ENCODE measurements around the gene DIAPH2. TPM values are rescaled to one million over a fixed set of nuclear protein-coding genes. Genes with fewer than 3 reads are reported as not detected.

Gene DIAPH2
- total RNA-seq, 2 donors from 2014 or later = 42.4 to 66.0 TPM

- ATAC-seq (ENCODE audit: insufficient number of reproducible peaks, low FRiP score, low read depth) = no peak
- no peak for TF ChIP-seq CTCF (IDR thresholded peaks at IDR 0.05)
- Histone ChIP-seq H3K4me3 (no peak overlapping the region), H3K36me3 (no peaks in the 10 kb centered on the region), H3K27ac (no peak overlapping the region), H3K4me1 (ENCODE audit: control insufficient read depth in 1 of 2, low read depth in 2 of 2) (no peaks in the 10 kb centered on the region), H3K27me3 (replicated peaks; ENCODE audit: insufficient read depth) (no peaks in the 10 kb centered on the region), H3K9me3 (no peaks in the 10 kb centered on the region)
- no peak for DNase-seq (ENCODE audit: low spot score)
Observed at GRCh38 chrX:97199501-97199900, 514.9 kb downstream of the DIAPH2 start.

- Histone ChIP-seq H3K27ac (no peak overlapping the region), H3K4me3 (no peak overlapping the region), H3K27me3 (replicated peaks; ENCODE audit: insufficient read depth) (no peaks in the 10 kb centered on the region), H3K4me1 (ENCODE audit: control insufficient read depth in 1 of 2, low read depth in 2 of 2) (no peaks in the 10 kb centered on the region), H3K9me3 (no peaks in the 10 kb centered on the region), H3K36me3 (no peaks in the 10 kb centered on the region)
- DNase-seq (ENCODE audit: low spot score) (no peak), ATAC-seq (ENCODE audit: insufficient number of reproducible peaks, low FRiP score, low read depth) (no peak)
- TF ChIP-seq CTCF (IDR thresholded peaks at IDR 0.05) = no peak
Observed at GRCh38 chrX:97200454-97200853, 515.8 kb downstream of the DIAPH2 start.

- Histone ChIP-seq H3K36me3 (no peaks in the 10 kb centered on the region), H3K27ac (no peak overlapping the region), H3K4me1 (ENCODE audit: control insufficient read depth in 1 of 2, low read depth in 2 of 2) (no peaks in the 10 kb centered on the region), H3K27me3 (replicated peaks; ENCODE audit: insufficient read depth) (no peaks in the 10 kb centered on the region), H3K4me3 (no peak overlapping the region), H3K9me3 (no peaks in the 10 kb centered on the region)
- no peak for TF ChIP-seq CTCF (IDR thresholded peaks at IDR 0.05)
- no peak for ATAC-seq (ENCODE audit: insufficient number of reproducible peaks, low FRiP score, low read depth)
- DNase-seq (ENCODE audit: low spot score) = no peak
Observed at GRCh38 chrX:97210501-97210900, 525.9 kb downstream of the DIAPH2 start.

- H3K36me3 ChIP-seq = no peaks in the 10 kb centered on the region
- no peak for TF ChIP-seq CTCF (IDR thresholded peaks at IDR 0.05)
Observed at GRCh38 chrX:97211070-97211469, 526.4 kb downstream of the DIAPH2 start.

GRCh38 chrX:97215186-97215585, 530.5 kb downstream of the DIAPH2 start:
- TF ChIP-seq CTCF (IDR thresholded peaks at IDR 0.05) = no peak
- ATAC-seq (ENCODE audit: insufficient number of reproducible peaks, low FRiP score, low read depth) (no peak), DNase-seq (ENCODE audit: low spot score) (no peak)

More at GRCh38 chrX:97211070-97211469, 526.4 kb downstream of the DIAPH2 start:
- no peaks in the 10 kb centered on the region for H3K4me1 ChIP-seq (ENCODE audit: control insufficient read depth in 1 of 2, low read depth in 2 of 2)
- no peaks in the 10 kb centered on the region for H3K9me3 ChIP-seq
- no peak overlapping the region for H3K4me3 ChIP-seq
- no peak overlapping the region for H3K27ac ChIP-seq
- no peaks in the 10 kb centered on the region for H3K27me3 ChIP-seq (replicated peaks; ENCODE audit: insufficient read depth)
- ATAC-seq (ENCODE audit: insufficient number of reproducible peaks, low FRiP score, low read depth) = no peak
- no peak for DNase-seq (ENCODE audit: low spot score)

More at GRCh38 chrX:97215186-97215585, 530.5 kb downstream of the DIAPH2 start:
- Histone ChIP-seq H3K4me1 (ENCODE audit: control insufficient read depth in 1 of 2, low read depth in 2 of 2) (no peaks in the 10 kb centered on the region), H3K9me3 (no peaks in the 10 kb centered on the region), H3K36me3 (no peaks in the 10 kb centered on the region), H3K27me3 (replicated peaks; ENCODE audit: insufficient read depth) (no peaks in the 10 kb centered on the region), H3K4me3 (no peak overlapping the region), H3K27ac (no peak overlapping the region)
